Measurements from ENCODE around the gene TLE7.

DNA sequence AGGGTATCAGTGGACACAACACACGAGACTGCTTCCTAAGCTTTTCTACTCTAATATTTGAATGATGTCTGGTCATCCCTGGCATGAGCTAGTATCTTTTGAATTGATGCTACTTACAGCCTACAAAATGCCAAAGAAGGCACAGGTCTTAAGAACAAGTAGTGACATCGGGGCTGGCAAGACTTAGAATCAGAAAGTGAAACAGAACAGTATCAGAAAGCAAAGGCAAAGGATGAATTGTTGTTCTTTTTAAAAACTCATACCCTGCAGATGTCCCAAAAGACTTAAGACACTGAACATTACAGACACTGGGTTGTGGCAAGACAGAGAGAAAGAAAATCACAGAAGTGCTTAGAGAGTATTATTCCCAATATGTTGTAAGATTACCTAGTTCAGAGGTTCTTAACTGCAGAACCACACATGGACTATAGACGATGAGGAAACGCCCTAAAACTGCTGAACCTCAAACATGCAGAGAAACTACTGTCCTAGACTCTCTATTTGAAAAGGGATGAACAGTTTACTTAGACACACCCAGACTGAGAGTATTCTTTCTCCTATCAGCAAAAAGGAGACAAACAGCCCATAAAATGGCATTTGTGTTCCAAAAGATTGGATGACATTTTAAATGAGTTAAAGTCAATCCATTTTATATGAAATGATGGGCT lies 34.7 kb upstream of the TLE7 start:
- TF ChIP-seq CTCF (IDR thresholded peaks at IDR 0.05): no peak
- no peak for TF ChIP-seq POLR2A (IDR thresholded peaks at IDR 0.05)

Measured in heart left ventricle (tissue), 13 donors.